ENCODE results near the gene CLCN3.
"Not testable (repeated sequence)": the region's sequence is repeated elsewhere in the genome, so short reads cannot be mapped to it uniquely, and the experiment has no call there.

CLCN3 gene

GRCh38 chr4:169618986-169619385 lies 1.4 kb upstream of the CLCN3 start:
- DNase-seq, result no peak

GRCh38 chr4:169619518-169619957 lies 840 bp upstream of the CLCN3 start:
- DNase-seq, result peak; percentile 68

- DNase-seq, result peak; percentile 38
Observed at GRCh38 chr4:169620880-169621248, 486 bp downstream of the CLCN3 start.

- no peak for DNase-seq
Observed at GRCh38 chr4:169621731-169622492, 1.5 kb downstream of the CLCN3 start.

GRCh38 chr4:169622566-169622965 lies 2.2 kb downstream of the CLCN3 start:
- DNase-seq, result no peak

GRCh38 chr4:169624012-169624411 lies 3.6 kb downstream of the CLCN3 start:
- DNase-seq, result not testable (repeated sequence)

GRCh38 chr4:169625886-169626285 lies 5.5 kb downstream of the CLCN3 start:
- DNase-seq, result no peak

- no peak for DNase-seq
Observed at GRCh38 chr4:169626331-169627282, 6.2 kb downstream of the CLCN3 start.

GRCh38 chr4:169627307-169627706 lies 6.9 kb downstream of the CLCN3 start:
- no peak for DNase-seq

- no peak for DNase-seq
Observed at GRCh38 chr4:169628579-169628978, 8.2 kb downstream of the CLCN3 start.

GRCh38 chr4:169630069-169630468 lies 9.7 kb downstream of the CLCN3 start:
- DNase-seq, result no peak

- DNase-seq, result no peak
Observed at GRCh38 chr4:169632896-169633295, 12.5 kb downstream of the CLCN3 start.

GRCh38 chr4:169634975-169635374 lies 14.6 kb downstream of the CLCN3 start:
- no peak for DNase-seq

GRCh38 chr4:169640261-169640870 lies 20.0 kb downstream of the CLCN3 start:
- no peak for DNase-seq

- DNase-seq, result no peak
Observed at GRCh38 chr4:169644802-169645201, 24.4 kb downstream of the CLCN3 start.

GRCh38 chr4:169645627-169646026 lies 25.2 kb downstream of the CLCN3 start:
- DNase-seq, result no peak

GRCh38 chr4:169649545-169650226 lies 29.3 kb downstream of the CLCN3 start:
- DNase-seq, result no peak

GRCh38 chr4:169650227-169650936 lies 30.0 kb downstream of the CLCN3 start:
- DNase-seq, result no peak

GRCh38 chr4:169652535-169652934 lies 32.2 kb downstream of the CLCN3 start:
- no peak for DNase-seq

- DNase-seq, result no peak
Observed at GRCh38 chr4:169655401-169655800, 35.0 kb downstream of the CLCN3 start.

- DNase-seq, result peak; percentile 8
Observed at GRCh38 chr4:169657470-169658107, 37.2 kb downstream of the CLCN3 start.

- DNase-seq, result no peak
Observed at GRCh38 chr4:169658196-169658595, 37.8 kb downstream of the CLCN3 start.
